ENCODE results near the gene PADI4.
"Not testable (repeated sequence)": the region's sequence is repeated elsewhere in the genome, so short reads cannot be mapped to it uniquely, and the experiment has no call there.

DNA sequence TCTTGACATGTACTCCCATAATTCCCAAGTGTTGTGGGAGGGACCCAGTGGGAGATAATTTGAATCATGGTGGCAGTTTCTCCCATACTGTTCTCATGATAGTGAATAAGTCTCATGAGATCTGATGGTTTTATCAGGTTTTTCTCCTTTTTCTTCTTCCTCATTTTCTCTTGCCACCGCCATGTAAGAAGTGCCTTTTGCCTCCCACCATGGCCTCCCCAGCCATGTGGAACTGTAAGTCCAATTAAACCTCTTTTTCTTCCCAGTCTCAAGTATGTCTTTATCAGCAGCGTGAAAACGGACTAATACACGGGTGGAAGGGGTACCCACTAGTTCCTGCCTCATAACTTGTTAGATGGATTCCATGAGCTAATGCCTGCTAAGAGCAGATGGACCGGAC, 37.5 kb downstream of the PADI4 start:
- not testable (repeated sequence) for TF ChIP-seq ZFP30 (CRISPR knock-in tag; IDR thresholded peaks at IDR 0.05); ARNTL (CRISPR knock-in tag; IDR thresholded peaks at IDR 0.05; ENCODE audit: borderline replicate concordance, low read depth); ZNF8 (CRISPR knock-in tag; IDR thresholded peaks at IDR 0.05); ESRRG (CRISPR knock-in tag; IDR thresholded peaks at IDR 0.05); CSDC2 (CRISPR knock-in tag; IDR thresholded peaks at IDR 0.05); ZNF565 (CRISPR knock-in tag; conservative IDR thresholded peaks at IDR 0.05; ENCODE audit: low read depth); TCF4 (CRISPR knock-in tag; IDR thresholded peaks at IDR 0.05; ENCODE audit: borderline replicate concordance); SNAI2 (CRISPR knock-in tag; IDR thresholded peaks at IDR 0.05); TOX (CRISPR knock-in tag; IDR thresholded peaks at IDR 0.05; ENCODE audit: borderline replicate concordance); RARB (CRISPR knock-in tag; IDR thresholded peaks at IDR 0.05)
- TF ChIP-seq, protein P1, sequence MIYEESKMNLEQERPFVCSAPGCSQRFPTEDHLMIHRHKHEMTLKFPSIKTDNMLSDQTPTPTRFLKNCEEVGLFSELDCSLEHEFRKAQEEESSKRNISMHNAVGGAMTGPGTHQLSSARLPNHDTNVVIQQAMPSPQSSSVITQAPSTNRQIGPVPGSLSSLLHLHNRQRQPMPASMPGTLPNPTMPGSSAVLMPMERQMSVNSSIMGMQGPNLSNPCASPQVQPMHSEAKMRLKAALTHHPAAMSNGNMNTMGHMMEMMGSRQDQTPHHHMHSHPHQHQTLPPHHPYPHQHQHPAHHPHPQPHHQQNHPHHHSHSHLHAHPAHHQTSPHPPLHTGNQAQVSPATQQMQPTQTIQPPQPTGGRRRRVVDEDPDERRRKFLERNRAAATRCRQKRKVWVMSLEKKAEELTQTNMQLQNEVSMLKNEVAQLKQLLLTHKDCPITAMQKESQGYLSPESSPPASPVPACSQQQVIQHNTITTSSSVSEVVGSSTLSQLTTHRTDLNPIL (CRISPR knock-in tag; IDR thresholded peaks at IDR 0.05; ENCODE audit: low read depth), result not testable (repeated sequence)
- TF ChIP-seq, protein P2, sequence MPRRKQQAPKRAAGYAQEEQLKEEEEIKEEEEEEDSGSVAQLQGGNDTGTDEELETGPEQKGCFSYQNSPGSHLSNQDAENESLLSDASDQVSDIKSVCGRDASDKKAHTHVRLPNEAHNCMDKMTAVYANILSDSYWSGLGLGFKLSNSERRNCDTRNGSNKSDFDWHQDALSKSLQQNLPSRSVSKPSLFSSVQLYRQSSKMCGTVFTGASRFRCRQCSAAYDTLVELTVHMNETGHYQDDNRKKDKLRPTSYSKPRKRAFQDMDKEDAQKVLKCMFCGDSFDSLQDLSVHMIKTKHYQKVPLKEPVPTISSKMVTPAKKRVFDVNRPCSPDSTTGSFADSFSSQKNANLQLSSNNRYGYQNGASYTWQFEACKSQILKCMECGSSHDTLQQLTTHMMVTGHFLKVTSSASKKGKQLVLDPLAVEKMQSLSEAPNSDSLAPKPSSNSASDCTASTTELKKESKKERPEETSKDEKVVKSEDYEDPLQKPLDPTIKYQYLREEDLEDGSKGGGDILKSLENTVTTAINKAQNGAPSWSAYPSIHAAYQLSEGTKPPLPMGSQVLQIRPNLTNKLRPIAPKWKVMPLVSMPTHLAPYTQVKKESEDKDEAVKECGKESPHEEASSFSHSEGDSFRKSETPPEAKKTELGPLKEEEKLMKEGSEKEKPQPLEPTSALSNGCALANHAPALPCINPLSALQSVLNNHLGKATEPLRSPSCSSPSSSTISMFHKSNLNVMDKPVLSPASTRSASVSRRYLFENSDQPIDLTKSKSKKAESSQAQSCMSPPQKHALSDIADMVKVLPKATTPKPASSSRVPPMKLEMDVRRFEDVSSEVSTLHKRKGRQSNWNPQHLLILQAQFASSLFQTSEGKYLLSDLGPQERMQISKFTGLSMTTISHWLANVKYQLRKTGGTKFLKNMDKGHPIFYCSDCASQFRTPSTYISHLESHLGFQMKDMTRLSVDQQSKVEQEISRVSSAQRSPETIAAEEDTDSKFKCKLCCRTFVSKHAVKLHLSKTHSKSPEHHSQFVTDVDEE (CRISPR knock-in tag; IDR thresholded peaks at IDR 0.05), result not testable (repeated sequence)
- TF ChIP-seq, protein P3, sequence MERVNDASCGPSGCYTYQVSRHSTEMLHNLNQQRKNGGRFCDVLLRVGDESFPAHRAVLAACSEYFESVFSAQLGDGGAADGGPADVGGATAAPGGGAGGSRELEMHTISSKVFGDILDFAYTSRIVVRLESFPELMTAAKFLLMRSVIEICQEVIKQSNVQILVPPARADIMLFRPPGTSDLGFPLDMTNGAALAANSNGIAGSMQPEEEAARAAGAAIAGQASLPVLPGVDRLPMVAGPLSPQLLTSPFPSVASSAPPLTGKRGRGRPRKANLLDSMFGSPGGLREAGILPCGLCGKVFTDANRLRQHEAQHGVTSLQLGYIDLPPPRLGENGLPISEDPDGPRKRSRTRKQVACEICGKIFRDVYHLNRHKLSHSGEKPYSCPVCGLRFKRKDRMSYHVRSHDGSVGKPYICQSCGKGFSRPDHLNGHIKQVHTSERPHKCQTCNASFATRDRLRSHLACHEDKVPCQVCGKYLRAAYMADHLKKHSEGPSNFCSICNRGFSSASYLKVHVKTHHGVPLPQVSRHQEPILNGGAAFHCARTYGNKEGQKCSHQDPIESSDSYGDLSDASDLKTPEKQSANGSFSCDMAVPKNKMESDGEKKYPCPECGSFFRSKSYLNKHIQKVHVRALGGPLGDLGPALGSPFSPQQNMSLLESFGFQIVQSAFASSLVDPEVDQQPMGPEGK (CRISPR knock-in tag; IDR thresholded peaks at IDR 0.05; ENCODE audit: borderline replicate concordance), result not testable (repeated sequence)
- TF ChIP-seq, protein P4, sequence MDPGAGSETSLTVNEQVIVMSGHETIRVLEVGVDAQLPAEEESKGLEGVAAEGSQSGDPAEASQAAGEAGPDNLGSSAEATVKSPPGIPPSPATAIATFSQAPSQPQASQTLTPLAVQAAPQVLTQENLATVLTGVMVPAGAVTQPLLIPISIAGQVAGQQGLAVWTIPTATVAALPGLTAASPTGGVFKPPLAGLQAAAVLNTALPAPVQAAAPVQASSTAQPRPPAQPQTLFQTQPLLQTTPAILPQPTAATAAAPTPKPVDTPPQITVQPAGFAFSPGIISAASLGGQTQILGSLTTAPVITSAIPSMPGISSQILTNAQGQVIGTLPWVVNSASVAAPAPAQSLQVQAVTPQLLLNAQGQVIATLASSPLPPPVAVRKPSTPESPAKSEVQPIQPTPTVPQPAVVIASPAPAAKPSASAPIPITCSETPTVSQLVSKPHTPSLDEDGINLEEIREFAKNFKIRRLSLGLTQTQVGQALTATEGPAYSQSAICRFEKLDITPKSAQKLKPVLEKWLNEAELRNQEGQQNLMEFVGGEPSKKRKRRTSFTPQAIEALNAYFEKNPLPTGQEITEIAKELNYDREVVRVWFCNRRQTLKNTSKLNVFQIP (CRISPR knock-in tag; IDR thresholded peaks at IDR 0.05; ENCODE audit: borderline replicate concordance, low read depth), result not testable (repeated sequence)

Data from SK-N-SH treated with all-trans-retinoic acid at 6 μM for 48 hours (cell line).